Fibroblast of peridontal ligament (primary cell): ENCODE results near the gene USP3.
"Not testable (repeated sequence)": the region's sequence is repeated elsewhere in the genome, so short reads cannot be mapped to it uniquely, and the experiment has no call there.

Experiments
- DNase-seq: peaks from one replicate; pipeline ENCODE4 v3.0.0-alpha.2; 2010; ENCODE audit errors: extremely low read depth

USP3 gene

DNA sequence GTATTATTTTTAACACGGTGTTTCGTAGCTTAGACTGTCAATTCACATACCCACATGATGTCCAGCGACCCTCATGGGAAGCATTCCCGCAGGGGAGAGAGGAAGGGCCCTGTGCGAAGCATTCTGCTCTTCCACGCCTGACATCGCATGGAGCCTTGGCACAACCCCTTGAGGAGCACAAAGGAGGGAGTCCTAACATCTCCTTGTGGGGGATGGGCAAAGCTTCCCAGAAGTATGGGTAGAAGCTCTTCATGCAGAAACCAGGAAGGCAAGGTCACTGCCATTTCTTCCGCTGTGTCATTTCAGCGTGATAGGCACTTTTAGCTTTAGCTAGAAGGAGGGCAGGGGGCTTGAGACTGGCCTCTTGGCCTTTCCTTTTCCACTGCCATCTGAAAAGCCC, 28.7 kb upstream of the USP3 start:
- DNase-seq, result no peak

DNA sequence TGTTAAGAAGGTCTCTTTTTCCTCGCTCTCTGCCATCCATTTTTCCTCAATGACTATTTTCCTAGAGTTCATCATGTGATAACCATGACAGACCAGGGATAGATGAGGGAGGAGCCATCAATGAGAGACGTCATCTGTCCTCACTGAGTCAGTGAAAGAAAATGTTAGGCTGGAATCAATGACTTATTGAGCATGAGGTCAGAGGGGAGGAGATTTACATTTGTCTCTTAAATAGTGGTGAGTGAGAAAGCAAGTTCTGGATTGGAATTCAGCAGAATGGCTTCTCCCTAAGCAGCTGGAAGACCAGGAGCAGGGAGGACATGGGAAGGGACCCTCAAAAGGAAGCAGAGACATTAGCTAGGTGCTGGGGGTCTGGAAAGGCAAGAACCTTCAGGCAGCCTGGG, 28.2 kb upstream of the USP3 start:
- DNase-seq, result peak; percentile 99

- no peak for DNase-seq
Measured at GRCh38 chr15:63478243-63478642, 26.1 kb upstream of the USP3 start.

DNA sequence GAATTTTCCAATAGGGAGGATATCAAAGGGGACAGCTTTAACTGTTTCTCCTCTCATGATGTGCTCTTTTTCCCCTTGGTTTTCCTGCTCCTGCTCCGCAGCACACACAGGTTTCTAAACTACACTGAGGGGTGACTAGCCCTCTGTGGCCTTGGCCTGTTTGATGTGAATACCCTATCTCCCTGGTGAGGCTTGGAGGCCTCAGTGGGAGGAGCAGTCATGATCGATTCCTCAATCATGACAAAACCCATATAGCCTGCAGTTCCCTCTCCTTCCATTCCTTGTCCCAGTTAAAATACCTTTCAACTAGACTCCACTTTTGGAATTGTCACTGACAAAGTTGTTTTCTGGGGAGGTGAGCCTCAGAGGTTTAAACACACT, 24.0 kb upstream of the USP3 start:
- DNase-seq, result no peak

GRCh38 chr15:63481105-63481810, 23.1 kb upstream of the USP3 start:
- DNase-seq, result no peak

GRCh38 chr15:63482874-63483323, 21.5 kb upstream of the USP3 start:
- DNase-seq, result no peak

DNA sequence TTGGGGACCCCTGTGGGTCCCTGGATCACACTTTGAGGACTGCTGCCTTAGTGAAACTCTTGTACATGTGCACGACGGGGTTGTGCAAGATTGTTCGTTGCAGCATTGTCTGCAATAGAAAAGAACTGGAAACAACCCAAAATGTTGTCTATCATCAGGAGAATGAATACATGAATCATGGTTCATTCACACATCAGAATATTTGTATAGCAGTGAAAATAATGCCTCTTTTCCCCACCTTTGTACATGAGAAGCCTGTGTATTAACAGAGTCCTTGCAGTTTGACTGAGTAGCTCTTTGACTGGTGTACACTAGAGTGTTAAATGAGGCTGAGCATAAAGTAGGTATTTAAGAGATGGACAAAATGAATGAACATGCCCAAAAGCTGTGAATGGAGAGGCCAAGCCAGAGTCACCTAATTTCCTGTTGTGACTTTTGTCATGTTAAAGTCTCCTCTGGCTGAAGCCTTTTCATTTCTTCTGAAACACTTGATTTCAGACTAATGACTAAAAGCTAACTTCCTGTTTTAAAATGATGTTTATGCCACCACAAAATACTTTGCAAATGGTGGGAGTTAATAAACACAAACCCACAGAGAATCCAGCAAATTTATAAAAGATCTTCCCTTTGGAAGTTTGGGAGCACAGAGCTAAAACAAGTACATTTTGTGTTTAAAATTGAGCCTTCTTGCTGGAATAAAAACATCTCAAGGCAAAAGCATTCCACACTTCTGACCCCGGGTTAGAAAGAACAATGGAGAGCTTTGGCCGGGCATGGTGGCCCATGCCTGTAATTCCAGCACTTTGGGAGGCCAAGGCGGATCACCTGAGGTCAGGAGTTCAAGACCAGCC, 20.6 kb upstream of the USP3 start:
- DNase-seq, result no peak

- DNase-seq, result no peak
Measured at GRCh38 chr15:63484433-63485186, 19.8 kb upstream of the USP3 start.

DNA sequence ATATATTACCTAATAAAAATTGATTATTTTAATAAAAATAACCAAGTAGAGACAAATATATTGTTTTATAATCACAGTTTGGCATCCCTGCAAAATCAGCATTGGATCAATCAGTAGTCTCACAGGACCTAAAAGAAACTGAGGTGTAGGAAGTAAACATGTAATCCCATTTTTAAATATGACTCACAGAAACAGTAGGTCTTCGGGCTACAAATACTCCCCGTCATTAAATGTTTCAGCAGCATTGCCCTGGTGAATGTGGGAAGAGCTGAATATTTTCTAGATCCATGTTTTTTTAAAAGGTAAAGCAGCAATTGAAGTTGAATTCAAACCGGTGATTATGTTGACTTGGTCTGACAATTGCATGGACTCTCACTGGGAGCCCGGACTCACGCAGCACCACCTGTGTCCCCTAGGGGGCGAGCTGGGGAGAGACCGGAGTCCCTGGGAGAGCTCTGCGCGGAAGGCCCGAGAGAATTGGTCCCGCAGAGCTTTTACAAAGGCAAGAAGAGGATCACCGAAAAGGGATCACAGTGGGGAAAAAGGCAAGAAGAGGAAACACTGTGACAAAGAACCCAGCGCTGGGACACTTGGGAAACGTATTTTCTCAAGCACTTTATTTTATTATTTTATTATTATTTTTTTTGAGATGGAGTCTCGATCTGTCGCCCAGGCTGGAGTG, 17.2 kb upstream of the USP3 start:
- DNase-seq, result peak; percentile 68

GRCh38 chr15:63487758-63488397, 16.5 kb upstream of the USP3 start:
- not testable (repeated sequence) for DNase-seq

GRCh38 chr15:63488398-63488960, 15.9 kb upstream of the USP3 start:
- no peak for DNase-seq

DNA sequence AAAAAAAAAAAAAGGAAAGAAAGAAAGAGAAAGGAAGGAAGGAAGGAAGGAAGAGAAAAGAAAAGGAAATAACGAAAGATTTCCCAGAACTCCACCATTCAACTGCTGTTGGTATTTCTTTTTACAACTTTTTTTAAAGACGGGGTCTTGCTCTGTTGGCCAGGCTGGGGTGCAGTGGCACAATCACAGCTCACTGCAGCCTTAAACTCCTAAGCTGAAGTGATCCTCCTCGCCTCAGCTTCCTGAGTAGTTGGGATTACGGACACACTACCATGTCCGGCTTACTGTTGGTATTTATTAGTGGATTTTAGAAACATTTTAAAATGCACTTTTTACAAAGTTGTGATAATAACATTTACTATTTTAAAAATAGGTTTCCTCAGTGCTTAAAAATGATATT, 15.0 kb upstream of the USP3 start:
- DNase-seq, result no peak

DNA sequence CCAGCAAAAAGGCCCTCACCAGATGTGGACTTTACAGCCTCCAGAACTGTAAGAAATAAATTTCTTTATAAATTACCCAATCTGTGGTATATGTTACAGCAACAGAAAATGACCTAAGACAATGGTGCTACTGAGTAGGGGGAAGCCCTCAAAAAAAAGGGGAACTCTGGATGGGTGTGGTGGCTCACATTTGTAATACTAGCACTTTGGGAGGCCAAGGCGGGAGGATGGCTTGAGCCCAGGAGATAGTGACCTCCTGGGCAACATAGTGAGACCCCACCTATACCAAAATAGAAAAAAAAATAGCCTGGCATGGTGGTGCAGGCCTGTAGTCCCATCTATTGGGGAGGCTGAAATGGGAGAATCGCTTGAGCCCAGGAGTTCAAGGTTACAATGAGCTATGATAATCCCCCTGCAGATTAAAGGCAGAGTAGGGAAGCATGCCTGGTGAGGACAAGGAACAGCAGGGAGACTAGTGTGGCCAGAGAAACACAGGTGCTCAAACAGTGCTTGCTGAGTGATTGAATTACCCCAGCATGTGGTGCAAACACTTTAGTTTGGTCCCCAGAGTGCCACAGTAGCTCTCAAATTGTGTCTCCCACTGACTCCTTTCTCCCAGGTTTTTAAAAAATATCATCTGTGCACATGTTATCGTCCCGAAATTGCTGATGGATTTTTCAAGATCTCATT, 13.9 kb upstream of the USP3 start:
- no peak for DNase-seq

DNA sequence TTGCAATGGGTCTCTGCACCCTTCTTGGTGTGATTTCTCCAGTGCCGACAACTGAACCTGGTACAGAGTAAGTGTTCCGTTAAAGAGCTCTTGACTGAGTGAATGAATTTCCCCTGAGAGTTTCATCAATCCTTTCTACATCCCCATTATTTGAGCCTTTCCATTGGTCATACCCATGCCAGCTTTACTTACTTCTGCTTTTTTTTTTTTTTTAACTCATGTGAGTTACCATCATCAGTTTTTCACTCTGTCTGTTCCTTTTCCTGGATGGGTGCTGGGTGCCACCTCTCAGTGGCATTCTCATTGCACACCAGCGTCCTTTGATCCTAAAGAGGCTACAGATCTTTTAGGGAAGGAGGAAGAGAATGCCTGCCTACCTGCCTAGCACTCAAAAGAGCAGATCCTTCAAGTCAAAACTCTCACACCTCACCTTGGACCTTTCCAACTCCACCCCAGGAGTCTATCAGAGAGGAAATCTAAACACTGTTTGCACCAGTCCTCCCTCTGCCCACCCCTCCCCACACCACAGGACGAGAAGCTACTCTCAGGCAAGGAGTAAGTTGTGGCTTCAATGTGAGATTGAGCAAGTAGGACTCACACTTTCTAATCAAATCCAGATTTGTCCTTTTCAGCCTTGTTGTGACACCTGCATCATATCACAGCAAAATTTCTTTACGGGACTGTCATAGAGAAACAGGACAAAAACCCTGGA, 13.1 kb upstream of the USP3 start:
- DNase-seq, result no peak

DNA sequence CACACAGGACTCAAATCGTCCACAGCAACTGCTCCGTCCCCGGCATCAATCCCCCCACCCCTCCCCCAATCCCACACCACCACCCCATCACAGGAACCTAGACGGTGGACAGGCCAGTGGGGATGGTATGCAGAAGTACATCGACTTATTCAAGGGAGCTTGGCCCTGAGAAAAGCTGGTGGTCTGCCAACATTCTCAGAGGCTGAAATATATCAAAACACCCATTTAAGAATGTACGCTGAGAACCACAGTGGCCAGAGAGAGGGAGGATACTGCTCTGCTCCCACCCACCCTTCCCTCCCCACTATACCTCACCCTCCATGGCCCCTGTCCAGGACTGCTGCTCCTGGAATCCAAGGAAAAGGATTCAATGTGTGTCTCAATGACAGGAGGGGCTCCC, 12.4 kb upstream of the USP3 start:
- peak; percentile 59 for DNase-seq

- peak; percentile 71 for DNase-seq
Measured at GRCh38 chr15:63492541-63493077, 11.8 kb upstream of the USP3 start.

DNA sequence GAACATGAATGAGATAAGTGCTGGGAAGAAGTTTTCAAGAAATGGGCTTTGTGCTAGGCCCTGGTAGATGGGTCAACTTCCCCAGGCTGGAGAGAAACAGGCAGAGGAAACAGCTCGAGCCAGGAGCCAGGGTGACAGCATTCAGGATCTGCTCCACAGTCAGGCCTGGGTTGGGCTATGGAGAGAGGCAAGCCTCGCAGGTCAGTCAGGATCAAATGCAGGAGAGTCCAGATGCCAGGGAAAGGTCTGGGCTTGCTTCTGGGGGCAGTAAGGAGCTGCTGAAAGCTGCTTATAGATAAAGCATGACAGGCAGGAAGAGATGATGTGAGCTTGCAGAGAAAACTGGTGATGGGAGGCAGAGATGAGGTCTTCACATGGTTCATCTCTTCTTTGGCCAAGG, 11.0 kb upstream of the USP3 start:
- no peak for DNase-seq

DNA sequence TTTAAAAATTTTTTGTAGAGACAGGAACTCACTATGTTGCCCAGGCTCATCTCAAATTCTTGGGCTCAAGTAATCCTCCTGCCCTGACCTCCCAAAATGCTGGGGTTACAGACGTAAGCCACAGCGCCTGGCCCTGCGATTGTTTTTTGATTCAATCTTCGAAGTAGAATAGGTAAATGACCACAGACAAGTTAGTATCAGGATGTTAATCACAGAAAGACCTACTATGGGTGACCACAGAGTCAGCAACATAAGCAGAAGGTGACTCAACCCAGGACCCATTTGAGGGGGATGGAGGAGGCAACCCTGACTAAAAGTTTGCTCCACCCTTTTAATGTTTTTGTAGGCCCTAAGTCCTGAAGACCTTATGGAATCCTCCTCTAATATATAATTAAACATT, 10.0 kb upstream of the USP3 start:
- no peak for DNase-seq

GRCh38 chr15:63495343-63495742, 9.1 kb upstream of the USP3 start:
- DNase-seq, result no peak
